Measurements from ENCODE around the gene SLC25A46. TPM values are rescaled to one million over a fixed set of nuclear protein-coding genes. Genes with fewer than 3 reads are reported as not detected.

The SLC25A46 gene
- total and polyA plus RNA-seq, 5 donors from 2014 or later: 28.2 to 34.7 (median 31.8) TPM

GRCh38 chr5:110735556-110735955 is 3.3 kb upstream of the SLC25A46 start:
- no peak for ATAC-seq (ENCODE audit: low read depth in 2 of 2)
- H3K4me1 Mint-ChIP-seq: peaks cover 12 to 23% (median 16%) of the 10 kb centered on the region in 4 donors
- no peak for DNase-seq
- H3K4me1 ChIP-seq (ENCODE audit: control insufficient read depth, insufficient read depth, low read length, poor library complexity, severe bottlenecking): peaks cover 18% of the 10 kb centered on the region
- H3K9me3 Mint-ChIP-seq: peaks cover 0 to 4% (median 0%) of the 10 kb centered on the region in 7 donors
- H3K4me3 Mint-ChIP-seq: no peak overlapping the region
- H3K4me3 ChIP-seq (ENCODE audit: low read depth, low read length): no peak overlapping the region
- no peaks in the 10 kb centered on the region for H3K36me3 ChIP-seq (ENCODE audit: control insufficient read depth, insufficient read depth, low read length)
- peaks cover 39% of the 10 kb centered on the region for H3K27me3 Mint-ChIP-seq
- no peaks in the 10 kb centered on the region for H3K36me3 Mint-ChIP-seq
- no peak overlapping the region for H3K27ac Mint-ChIP-seq
- H3K9me3 ChIP-seq (ENCODE audit: control insufficient read depth in 2 of 2, low read length in 2 of 2): no peaks in the 10 kb centered on the region
- peaks cover 22% of the 10 kb centered on the region for H3K27me3 ChIP-seq (ENCODE audit: control insufficient read depth, insufficient read depth, low read length)
- H3K27ac ChIP-seq (ENCODE audit: insufficient read depth, low read length, poor library complexity, severe bottlenecking): no peak overlapping the region

- peaks cover 26% of the 10 kb centered on the region for H3K4me1 ChIP-seq (ENCODE audit: control insufficient read depth, insufficient read depth, low read length, poor library complexity, severe bottlenecking)
- no peak overlapping the region for H3K27ac Mint-ChIP-seq
Observed at GRCh38 chr5:110736753-110737152, 2.1 kb upstream of the SLC25A46 start.

DNA sequence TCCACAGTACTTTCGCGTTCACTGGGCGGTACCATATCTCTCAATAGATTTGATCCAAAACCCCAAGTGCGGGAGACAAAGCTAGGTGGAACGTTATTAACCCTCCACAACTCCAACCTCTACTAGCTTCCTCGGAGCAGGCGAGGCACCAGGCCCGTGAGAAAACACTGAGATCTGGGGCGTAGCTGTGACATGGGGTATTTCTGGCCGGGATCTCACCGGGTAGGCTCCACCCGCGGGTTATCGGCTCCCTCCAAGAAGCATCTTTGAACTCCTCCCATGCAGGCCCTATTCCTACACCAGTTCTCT is 350 bp upstream of the SLC25A46 start:
- Mint-ChIP-seq H3K27me3 (peaks cover 29% of the 10 kb centered on the region), H3K27ac (peak overlapping the region; percentile 96 to 99 (median 98)), H3K4me1 (peaks cover 22 to 39% (median 28%) of the 10 kb centered on the region in 4 donors), H3K9me3 (peaks cover 0 to 4% (median 0%) of the 10 kb centered on the region in 7 donors), H3K4me3 (peak overlapping the region; percentile 94 to 100 (median 97)), H3K36me3 (no peaks in the 10 kb centered on the region)
- peak; percentile 48 to 60 for ATAC-seq (ENCODE audit: low read depth in 2 of 2)
- peak overlapping the region; percentile 94 for H3K27ac ChIP-seq (ENCODE audit: insufficient read depth, low read length, poor library complexity, severe bottlenecking)
- H3K4me1 ChIP-seq (ENCODE audit: control insufficient read depth, insufficient read depth, low read length, poor library complexity, severe bottlenecking): peaks cover 30% of the 10 kb centered on the region
- DNase-seq: no peak
- no peaks in the 10 kb centered on the region for H3K36me3 ChIP-seq (ENCODE audit: control insufficient read depth, insufficient read depth, low read length)
- H3K27me3 ChIP-seq (ENCODE audit: control insufficient read depth, insufficient read depth, low read length): peaks cover 18% of the 10 kb centered on the region
- H3K9me3 ChIP-seq (ENCODE audit: control insufficient read depth in 2 of 2, low read length in 2 of 2): no peaks in the 10 kb centered on the region
- peak overlapping the region; percentile 99 for H3K4me3 ChIP-seq (ENCODE audit: low read depth, low read length)

More at GRCh38 chr5:110736753-110737152, 2.1 kb upstream of the SLC25A46 start:
- Histone ChIP-seq H3K27ac (ENCODE audit: insufficient read depth, low read length, poor library complexity, severe bottlenecking) (no peak overlapping the region), H3K4me3 (ENCODE audit: low read depth, low read length) (no peak overlapping the region), H3K36me3 (ENCODE audit: control insufficient read depth, insufficient read depth, low read length) (no peaks in the 10 kb centered on the region), H3K27me3 (ENCODE audit: control insufficient read depth, insufficient read depth, low read length) (peaks cover 22% of the 10 kb centered on the region), H3K9me3 (ENCODE audit: control insufficient read depth in 2 of 2, low read length in 2 of 2) (no peaks in the 10 kb centered on the region)
- Mint-ChIP-seq H3K27me3 (peaks cover 38% of the 10 kb centered on the region), H3K9me3 (peaks cover 0 to 4% (median 0%) of the 10 kb centered on the region in 7 donors), H3K36me3 (no peaks in the 10 kb centered on the region), H3K4me3 (peak overlapping the region in 2 of 4 donors; percentile 32 to 61), H3K4me1 (peaks cover 15 to 33% (median 22%) of the 10 kb centered on the region in 4 donors)
- no peak for DNase-seq
- ATAC-seq (ENCODE audit: low read depth in 2 of 2): no peak

DNA sequence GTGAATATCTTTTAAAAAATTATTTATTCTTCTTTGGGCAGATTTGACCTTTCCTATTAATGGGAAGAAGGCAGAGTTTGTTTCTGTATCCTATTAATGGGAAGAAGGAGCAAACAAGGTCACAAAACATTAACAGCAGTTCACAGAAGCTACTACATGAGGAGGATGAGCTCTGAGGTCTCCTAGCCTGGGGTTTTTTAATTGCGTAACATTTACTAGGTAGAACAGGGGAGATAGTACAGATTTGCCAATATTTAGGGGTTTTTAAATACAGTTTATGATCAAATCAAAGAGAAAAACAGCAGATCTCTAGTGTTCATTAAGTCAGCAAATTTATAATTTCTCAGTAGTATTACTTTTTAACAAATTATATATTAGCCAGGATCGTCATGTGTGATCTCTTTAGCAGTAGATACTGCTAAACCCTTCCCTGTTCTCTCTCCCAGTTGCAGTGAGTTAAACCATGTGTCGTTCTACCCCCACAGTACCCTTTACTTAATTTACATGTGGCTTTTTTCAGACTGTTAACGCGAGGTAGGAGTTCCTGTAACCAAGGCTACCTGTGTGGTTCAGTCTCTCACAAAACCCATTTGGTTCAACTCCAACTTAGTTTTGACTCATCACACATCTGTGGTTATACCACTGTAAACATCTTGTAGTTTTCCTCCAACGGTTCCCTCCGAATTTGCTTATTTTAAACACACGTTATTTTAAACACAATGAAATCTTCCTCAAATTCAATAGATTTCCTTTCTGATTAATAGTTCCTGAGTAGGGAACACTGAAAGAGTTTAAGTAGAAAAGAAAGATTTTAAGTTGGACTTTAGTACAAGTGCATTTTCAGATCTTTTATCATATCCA is 13.3 kb downstream of the SLC25A46 start:
- ATAC-seq (ENCODE audit: low read depth in 2 of 2) (peak; percentile 83 to 86), DNase-seq (peak; percentile 6 to 75 (median 40))
- peak overlapping the region; percentile 15 to 77 (median 61) for H3K27ac Mint-ChIP-seq
- H3K27me3 ChIP-seq (ENCODE audit: control insufficient read depth, insufficient read depth, low read length): no peaks in the 10 kb centered on the region
- H3K27me3 Mint-ChIP-seq: no peaks in the 10 kb centered on the region
- H3K9me3 ChIP-seq (ENCODE audit: control insufficient read depth in 2 of 2, low read length in 2 of 2): no peaks in the 10 kb centered on the region
- H3K4me3 Mint-ChIP-seq: peak overlapping the region in 2 of 4 donors; percentile 1 to 68
- H3K4me1 Mint-ChIP-seq: peaks cover 32 to 62% (median 49%) of the 10 kb centered on the region in 4 donors
- peaks cover 47% of the 10 kb centered on the region for H3K36me3 Mint-ChIP-seq
- H3K9me3 Mint-ChIP-seq: no peaks in the 10 kb centered on the region
- peaks cover 21% of the 10 kb centered on the region for H3K4me1 ChIP-seq (ENCODE audit: control insufficient read depth, insufficient read depth, low read length, poor library complexity, severe bottlenecking)
- peak overlapping the region; percentile 21 for H3K4me3 ChIP-seq (ENCODE audit: low read depth, low read length)
- H3K36me3 ChIP-seq (ENCODE audit: control insufficient read depth, insufficient read depth, low read length): peaks cover 17% of the 10 kb centered on the region
- H3K27ac ChIP-seq (ENCODE audit: insufficient read depth, low read length, poor library complexity, severe bottlenecking): peak overlapping the region; percentile 68

- H3K4me3 Mint-ChIP-seq: peak overlapping the region in 3 of 4 donors; percentile 1 to 68 (median 4)
- Histone ChIP-seq H3K36me3 (ENCODE audit: control insufficient read depth, insufficient read depth, low read length) (peaks cover 17% of the 10 kb centered on the region), H3K27ac (ENCODE audit: insufficient read depth, low read length, poor library complexity, severe bottlenecking) (peak overlapping the region; percentile 68), H3K9me3 (ENCODE audit: control insufficient read depth in 2 of 2, low read length in 2 of 2) (no peaks in the 10 kb centered on the region), H3K4me3 (ENCODE audit: low read depth, low read length) (peak overlapping the region; percentile 21), H3K4me1 (ENCODE audit: control insufficient read depth, insufficient read depth, low read length, poor library complexity, severe bottlenecking) (peaks cover 21% of the 10 kb centered on the region), H3K27me3 (ENCODE audit: control insufficient read depth, insufficient read depth, low read length) (no peaks in the 10 kb centered on the region)
- ATAC-seq (ENCODE audit: low read depth in 2 of 2) (no peak), DNase-seq (no peak)
- H3K27ac Mint-ChIP-seq: peak overlapping the region; percentile 61 to 94 (median 77)
- H3K9me3 Mint-ChIP-seq: no peaks in the 10 kb centered on the region
- no peaks in the 10 kb centered on the region for H3K27me3 Mint-ChIP-seq
- H3K4me1 Mint-ChIP-seq: peaks cover 32 to 63% (median 47%) of the 10 kb centered on the region in 4 donors
- H3K36me3 Mint-ChIP-seq: peaks cover 46% of the 10 kb centered on the region
Observed at GRCh38 chr5:110752953-110753352, 14.1 kb downstream of the SLC25A46 start.

GRCh38 chr5:110753600-110753999 is 14.8 kb downstream of the SLC25A46 start:
- H3K4me3 Mint-ChIP-seq: peak overlapping the region in 1 of 4 donors; percentile 48
- Histone ChIP-seq H3K27me3 (ENCODE audit: control insufficient read depth, insufficient read depth, low read length) (no peaks in the 10 kb centered on the region), H3K36me3 (ENCODE audit: control insufficient read depth, insufficient read depth, low read length) (peaks cover 16% of the 10 kb centered on the region), H3K4me1 (ENCODE audit: control insufficient read depth, insufficient read depth, low read length, poor library complexity, severe bottlenecking) (peaks cover 21% of the 10 kb centered on the region), H3K9me3 (ENCODE audit: control insufficient read depth in 2 of 2, low read length in 2 of 2) (no peaks in the 10 kb centered on the region), H3K27ac (ENCODE audit: insufficient read depth, low read length, poor library complexity, severe bottlenecking) (peak overlapping the region; percentile 68), H3K4me3 (ENCODE audit: low read depth, low read length) (no peak overlapping the region)
- no peaks in the 10 kb centered on the region for H3K9me3 Mint-ChIP-seq
- no peak overlapping the region for H3K27ac Mint-ChIP-seq
- H3K36me3 Mint-ChIP-seq: peaks cover 48% of the 10 kb centered on the region
- H3K27me3 Mint-ChIP-seq: no peaks in the 10 kb centered on the region
- peak; percentile 23 to 38 for ATAC-seq (ENCODE audit: low read depth in 2 of 2)
- DNase-seq: peak in 1 of 3 donors; percentile 15
- peaks cover 32 to 63% (median 47%) of the 10 kb centered on the region in 4 donors for H3K4me1 Mint-ChIP-seq

GRCh38 chr5:110754181-110754580 is 15.4 kb downstream of the SLC25A46 start:
- no peak for DNase-seq
- Histone ChIP-seq H3K9me3 (ENCODE audit: control insufficient read depth in 2 of 2, low read length in 2 of 2) (no peaks in the 10 kb centered on the region), H3K4me3 (ENCODE audit: low read depth, low read length) (no peak overlapping the region), H3K27me3 (ENCODE audit: control insufficient read depth, insufficient read depth, low read length) (no peaks in the 10 kb centered on the region), H3K4me1 (ENCODE audit: control insufficient read depth, insufficient read depth, low read length, poor library complexity, severe bottlenecking) (peaks cover 21% of the 10 kb centered on the region), H3K36me3 (ENCODE audit: control insufficient read depth, insufficient read depth, low read length) (peaks cover 15% of the 10 kb centered on the region), H3K27ac (ENCODE audit: insufficient read depth, low read length, poor library complexity, severe bottlenecking) (peak overlapping the region; percentile 44)
- no peaks in the 10 kb centered on the region for H3K27me3 Mint-ChIP-seq
- no peak for ATAC-seq (ENCODE audit: low read depth in 2 of 2)
- H3K4me1 Mint-ChIP-seq: peaks cover 32 to 59% (median 43%) of the 10 kb centered on the region in 4 donors
- H3K36me3 Mint-ChIP-seq: peaks cover 42% of the 10 kb centered on the region
- H3K4me3 Mint-ChIP-seq: no peak overlapping the region
- H3K9me3 Mint-ChIP-seq: no peaks in the 10 kb centered on the region
- H3K27ac Mint-ChIP-seq: peak overlapping the region in 1 of 3 donors; percentile 43
